GM21737 (cell line): ENCODE data around the gene CD8B2.
"Not testable (repeated sequence)": the region's sequence is repeated elsewhere in the genome, so short reads cannot be mapped to it uniquely, and the experiment has no call there.

Experiments
- ATAC-seq: cut with Tn5 transposase; IDR thresholded peaks from one replicate; pipeline ENCODE4 v1.9.1; 2021; ENCODE audit warnings: mild to moderate bottlenecking, moderate library complexity; ENCODE audit not compliant: unreplicated experiment

Gene CD8B2

GRCh38 chr2:106486551-106487385 lies at the start of gene CD8B2:
Gene CD8B2, plus strand, starts transcription at chr2:106487364. Its CDS starts 63 bp downstream, at chr2:106487427.
- not testable (repeated sequence) for ATAC-seq

- not testable (repeated sequence) for ATAC-seq
Measured at GRCh38 chr2:106461882-106462281, 25.3 kb upstream of the CD8B2 start.

- not testable (repeated sequence) for ATAC-seq
Measured at GRCh38 chr2:106467516-106467915, 19.6 kb upstream of the CD8B2 start.

GRCh38 chr2:106468107-106468506 lies 19.1 kb upstream of the CD8B2 start, which contains the start of gene RGPD3:
Gene RGPD3, minus strand, starts transcription at chr2:106468413. Its CDS starts 125 bp downstream, at chr2:106468288.
- ATAC-seq, result not testable (repeated sequence)

- ATAC-seq, result not testable (repeated sequence)
Measured at GRCh38 chr2:106470658-106471057, 16.5 kb upstream of the CD8B2 start.

- ATAC-seq, result not testable (repeated sequence)
Measured at GRCh38 chr2:106477647-106478046, 9.5 kb upstream of the CD8B2 start.

- ATAC-seq, result not testable (repeated sequence)
Measured at GRCh38 chr2:106479563-106479962, 7.6 kb upstream of the CD8B2 start.

GRCh38 chr2:106487386-106488191 lies 425 bp downstream of the CD8B2 start:
- ATAC-seq, result not testable (repeated sequence)

GRCh38 chr2:106489701-106490100 lies 2.5 kb downstream of the CD8B2 start:
- not testable (repeated sequence) for ATAC-seq

- not testable (repeated sequence) for ATAC-seq
Measured at GRCh38 chr2:106492399-106492798, 5.2 kb downstream of the CD8B2 start.

- not testable (repeated sequence) for ATAC-seq
Measured at GRCh38 chr2:106492913-106493312, 5.7 kb downstream of the CD8B2 start.

GRCh38 chr2:106498549-106498948 lies 11.4 kb downstream of the CD8B2 start:
- not testable (repeated sequence) for ATAC-seq

GRCh38 chr2:106500350-106500749 lies 13.2 kb downstream of the CD8B2 start:
- ATAC-seq, result not testable (repeated sequence)

- ATAC-seq, result not testable (repeated sequence)
Measured at GRCh38 chr2:106502351-106502750, 15.2 kb downstream of the CD8B2 start.

GRCh38 chr2:106504192-106504591 lies 17.0 kb downstream of the CD8B2 start:
- not testable (repeated sequence) for ATAC-seq

- not testable (repeated sequence) for ATAC-seq
Measured at GRCh38 chr2:106504787-106505186, 17.6 kb downstream of the CD8B2 start.

GRCh38 chr2:106506002-106506687 lies 19.0 kb downstream of the CD8B2 start:
- not testable (repeated sequence) for ATAC-seq

GRCh38 chr2:106508660-106509373 lies 21.7 kb downstream of the CD8B2 start:
- not testable (repeated sequence) for ATAC-seq

GRCh38 chr2:106509374-106509770 lies 22.2 kb downstream of the CD8B2 start:
- not testable (repeated sequence) for ATAC-seq

GRCh38 chr2:106510791-106511190 lies 23.6 kb downstream of the CD8B2 start:
- ATAC-seq, result not testable (repeated sequence)
